Hindlimb muscle (tissue), 1 donor: ENCODE measurements around the gene COMTD1. TPM values are rescaled to one million over a fixed set of nuclear protein-coding genes. Genes with fewer than 3 reads are reported as not detected.

Experiments used
- DNase-seq: peaks from one replicate; pipeline ENCODE4 v3.0.0-alpha.2; 2013
- polyA plus RNA-seq: library from polyadenylated mRNA; unstranded; fragments of 120-200 nt; gene quantifications from one replicate; pipeline ENCODE4 v1.2.1, GENCODE V29; 2013; ENCODE audit not compliant: insufficient read length

Gene COMTD1
- polyA plus RNA-seq, 1 donor: 7.4 TPM

GRCh38 chr10:75245354-75246250 is 9.8 kb upstream of the COMTD1 start:
- no peak for DNase-seq

GRCh38 chr10:75244487-75245353 is 9.0 kb upstream of the COMTD1 start:
- no peak for DNase-seq

GRCh38 chr10:75243426-75243825 is 7.7 kb upstream of the COMTD1 start:
- DNase-seq: no peak

- DNase-seq: no peak
These were observed 4.7 kb upstream of the COMTD1 start for GRCh38 chr10:75240329-75241076.

- DNase-seq: no peak
These were observed 3.5 kb upstream of the COMTD1 start for GRCh38 chr10:75239096-75239790.

GRCh38 chr10:75238182-75239095 is 2.7 kb upstream of the COMTD1 start:
- DNase-seq: no peak

GRCh38 chr10:75236178-75236825 is 545 bp upstream of the COMTD1 start:
- DNase-seq: no peak

GRCh38 chr10:75234683-75235374 is 928 bp downstream of the COMTD1 start:
- DNase-seq: no peak

GRCh38 chr10:75234017-75234682 is 1.6 kb downstream of the COMTD1 start:
- DNase-seq: peak; percentile 65

- no peak for DNase-seq
These were observed 2.2 kb downstream of the COMTD1 start for GRCh38 chr10:75233444-75234016.

- no peak for DNase-seq
These were observed 3.8 kb downstream of the COMTD1 start for GRCh38 chr10:75231672-75232581.

GRCh38 chr10:75230600-75231038 is 5.1 kb downstream of the COMTD1 start:
- DNase-seq: peak; percentile 77

- DNase-seq: no peak
These were observed 5.8 kb downstream of the COMTD1 start for GRCh38 chr10:75229971-75230370.

- no peak for DNase-seq
These were observed 6.9 kb downstream of the COMTD1 start for GRCh38 chr10:75228834-75229233.

GRCh38 chr10:75228278-75228677 is 7.5 kb downstream of the COMTD1 start:
- no peak for DNase-seq

GRCh38 chr10:75226656-75227055 is 9.1 kb downstream of the COMTD1 start:
- no peak for DNase-seq

GRCh38 chr10:75226095-75226494 is 9.7 kb downstream of the COMTD1 start:
- DNase-seq: no peak

GRCh38 chr10:75223507-75223906 is 12.2 kb downstream of the COMTD1 start:
- no peak for DNase-seq
